ENCODE data around the gene MSL3B.

Gene MSL3B

GRCh38 chr2:233819884-233820773, 48.1 kb downstream of the MSL3B start:
- Histone ChIP-seq H3K27ac (ENCODE audit: extremely low read depth, low read depth, low read length) (no peak overlapping the region), H2AFZ (ENCODE audit: low read depth, low read length) (no peak overlapping the region), H3K9ac (ENCODE audit: insufficient read depth in 1 of 2, low read depth in 2 of 2, low read length in 2 of 2) (no peak overlapping the region), H3K4me3 (no peak overlapping the region), H3K9me3 (replicated peaks; ENCODE audit: control insufficient read depth, insufficient read depth, low read depth, low read length) (no peaks in the 10 kb centered on the region), H3K27me3 (ENCODE audit: control insufficient read depth in 2 of 2, insufficient read depth in 2 of 2, low read length in 2 of 2) (peaks cover 2 to 62% of the 10 kb centered on the region in 2 experiments; a peak in 4 of 5 replicates), H4K20me1 (replicated peaks; ENCODE audit: control insufficient read depth, insufficient read depth, low read length) (no peaks in the 10 kb centered on the region; the same call in 1 of the 2 replicates), H3K4me2 (ENCODE audit: insufficient read depth, low read length) (no peak overlapping the region), H3K36me3 (ENCODE audit: control insufficient read depth, insufficient read depth, low read length) (no peaks in the 10 kb centered on the region), H3K4me1 (replicated peaks in 1 of 2; ENCODE audit: control insufficient read depth in 2 of 2, insufficient read depth in 2 of 2, low read length in 2 of 2) (no peaks in the 10 kb centered on the region; a peak in 1 of 5 replicates), H3K79me2 (ENCODE audit: control insufficient read depth, insufficient read depth, low read length) (no peaks in the 10 kb centered on the region), H3K9me1 (ENCODE audit: control insufficient read depth, insufficient read depth, low read length) (no peaks in the 10 kb centered on the region)
- ATAC-seq (no peak), DNase-seq (ENCODE audit: extremely low read depth in 1 of 4, low spot score in 3 of 4) (no peak), FAIRE-seq (no peak)
- ChIA-PET POLR2A (interaction anchor here (0.6 kb wide), 1 partner anchor 58 kb away, joined by 3 read pairs; no protein-coding TSS in a partner anchor), CTCF (ENCODE audit: low intra/inter-chr PET ratio) (no interaction called here)
- in situ Hi-C loops (cut with MboI), result no loop called here
- intact Hi-C loops (cut with micrococcal nuclease), result no loop called here
- BruUV-seq (replicated peaks), result no TSS peak
- WGBS (ENCODE audit: insufficient coverage, low coverage, missing lambda C conversion rate), result 4% methylated on average over 12 of the region's 18 CpGs
- no peak for TF ChIP-seq MTA1 (IDR thresholded peaks at IDR 0.05; ENCODE audit: borderline replicate concordance)
- no peak for TF ChIP-seq ZNF398 (CRISPR knock-in tag; IDR thresholded peaks at IDR 0.05)
- no peak for TF ChIP-seq OTX1 (CRISPR knock-in tag; IDR thresholded peaks at IDR 0.05)
- no peak for TF ChIP-seq SAFB2 (IDR thresholded peaks at IDR 0.05; ENCODE audit: borderline replicate concordance, low read depth, low read length, severe bottlenecking)
- TF ChIP-seq ARID3A (IDR thresholded peaks at IDR 0.05; ENCODE audit: borderline replicate concordance, low read depth, low read length), result no peak
- no peak for TF ChIP-seq HES1 (IDR thresholded peaks at IDR 0.05; ENCODE audit: low read depth)
- TF ChIP-seq ZNF316 (IDR thresholded peaks at IDR 0.05), result no peak
- no peak for TF ChIP-seq ZBTB43 (CRISPR knock-in tag; IDR thresholded peaks at IDR 0.05)
- TF ChIP-seq HOXB6 (CRISPR knock-in tag; IDR thresholded peaks at IDR 0.05; ENCODE audit: borderline replicate concordance), result no peak
- TF ChIP-seq CEBPZ (IDR thresholded peaks at IDR 0.05; ENCODE audit: borderline replicate concordance, low read depth, low read length), result no peak
- no peak for TF ChIP-seq TCFL5 (CRISPR knock-in tag; conservative IDR thresholded peaks at IDR 0.05)
- TF ChIP-seq NCOA1 (IDR thresholded peaks at IDR 0.05; ENCODE audit: low read depth), result no peak

Data from K562 (cell line).